ENCODE results near the gene IL1RN. TPM values are rescaled to one million over a fixed set of nuclear protein-coding genes. Genes with fewer than 3 reads are reported as not detected.

The IL1RN gene
- total and polyA plus RNA-seq, 10 of the 15 experiments (the other 5 are each of a cell fraction or from before 2014, with no cell fraction given), result 0.04 TPM; not detected in 7

GRCh38 chr2:113119111-113119510 is 8.3 kb upstream of the IL1RN start:
- POLR2A ChIA-PET, result no interaction called here
- Histone ChIP-seq H3K36me3 (ENCODE audit: control insufficient read depth in 2 of 2, insufficient read depth in 2 of 2, low read length in 1 of 2) (no peaks in the 10 kb centered on the region), H3K4me1 (ENCODE audit: control insufficient read depth, insufficient read depth, low read length) (peaks cover 17% of the 10 kb centered on the region), H2AFZ (ENCODE audit: control insufficient read depth, low read depth, low read length) (no peak overlapping the region), H4K20me1 (ENCODE audit: control insufficient read depth, insufficient read depth) (no peaks in the 10 kb centered on the region), H3K27me3 (replicated peaks in 1 of 2; ENCODE audit: control insufficient read depth in 2 of 2, insufficient read depth in 2 of 2, low read length in 1 of 2) (no peaks in the 10 kb centered on the region), H3K4me2 (ENCODE audit: control insufficient read depth, insufficient read depth) (no peak overlapping the region), H3K9me3 (replicated peaks; ENCODE audit: control insufficient read depth, insufficient read depth, low read length) (no peaks in the 10 kb centered on the region), H3K27ac (ENCODE audit: control insufficient read depth, insufficient read depth) (no peak overlapping the region), H3K79me2 (ENCODE audit: control insufficient read depth, insufficient read depth, low read length) (no peaks in the 10 kb centered on the region), H3K4me3 (no peak overlapping the region), H3K9ac (ENCODE audit: control insufficient read depth, insufficient read depth, low read length) (no peak overlapping the region)
- TF ChIP-seq HSF1 (IDR thresholded peaks at IDR 0.05; ENCODE audit: low read depth, low read length) (no peak), SPI1 (IDR thresholded peaks at IDR 0.05; ENCODE audit: borderline replicate concordance, insufficient read depth, low read depth, low read length) (no peak), RAD51 (IDR thresholded peaks at IDR 0.05) (no peak), ZSCAN29 (IDR thresholded peaks at IDR 0.05) (no peak), KDM1A (IDR thresholded peaks at IDR 0.05; ENCODE audit: borderline replicate concordance) (no peak), ELK1 (IDR thresholded peaks at IDR 0.05; ENCODE audit: low read depth, low read length) (no peak), SP1 (IDR thresholded peaks at IDR 0.05; ENCODE audit: low read depth, low read length) (no peak), RELB (IDR thresholded peaks at IDR 0.05; ENCODE audit: low read depth) (no peak), CREM (IDR thresholded peaks at IDR 0.05; ENCODE audit: low read depth) (no peak), BHLHE40 (IDR thresholded peaks at IDR 0.05; ENCODE audit: borderline replicate concordance in 1 of 2, low read depth in 2 of 2, low read length in 1 of 2) (no peak), CBX3 (IDR thresholded peaks at IDR 0.05; ENCODE audit: borderline replicate concordance, low read depth) (no peak), TCF12 (IDR thresholded peaks at IDR 0.05; ENCODE audit: low read depth, low read length) (no peak)
- CTCF ChIA-PET, result interaction anchor here (1.0 to 1.3 kb wide), 4 partner anchors 16 to 19 kb away, joined by 3 to 5 read pairs (median 4); no protein-coding TSS in a partner anchor
- in situ Hi-C loops (cut with MboI), result no loop called here
- intact Hi-C loops (cut with micrococcal nuclease; ENCODE audit: unreplicated experiment), result no loop called here
- BruUV-seq (replicated peaks), result no TSS peak
- ATAC-seq (no peak), DNase-seq (ENCODE audit: low read depth, low spot score) (no peak), FAIRE-seq (no peak)
- 77% methylated on average over 2 of the region's 2 CpGs for WGBS (ENCODE audit: insufficient coverage, insufficient replicate concordance, low lambda C conversion rate, missing lambda C conversion rate)
- RAD21 ChIA-PET (ENCODE audit: unreplicated experiment), result interaction anchor here (1.8 kb wide), 1 partner anchor 39 kb away, joined by 4 read pairs; no protein-coding TSS in a partner anchor
- SMC1A ChIA-PET (ENCODE audit: uncharacterized antibody, unreplicated experiment), result no interaction called here

All from GM12878 (cell line).